HAP-1 (cell line): ENCODE measurements around the gene AP2A2.
"Not testable (repeated sequence)": the region's sequence is repeated elsewhere in the genome, so short reads cannot be mapped to it uniquely, and the experiment has no call there.

Experiments used
- DNase-seq, 2 experiments: peaks; one replicate each; pipeline ENCODE4 v3.0.0-alpha.2; 2016 to 2020; ENCODE audit warnings: low spot score in 2 of 2
- H3K27me3 ChIP-seq: fragments of 250-450 bp; sonication (Bioruptor Pico); 2 replicates; pipeline ENCODE4 v1.5.1; 2020; ENCODE audit warnings: low read depth, mild to moderate bottlenecking, moderate library complexity
- H3K36me3 ChIP-seq: fragments of 250-450 bp; sonication (Bioruptor Pico); replicated peaks from 2 replicates; pipeline ENCODE4 v1.5.1; 2020; ENCODE audit warnings: mild to moderate bottlenecking
- H3K4me1 ChIP-seq: fragments of 250-450 bp; sonication (Bioruptor Pico); 2 replicates; pipeline ENCODE4 v1.5.1; 2020; ENCODE audit warnings: mild to moderate bottlenecking
- H3K4me3 ChIP-seq: fragments of 250-450 bp; sonication (Bioruptor Pico); 2 replicates; pipeline ENCODE4 v1.5.1; 2020; ENCODE audit warnings: mild to moderate bottlenecking, moderate library complexity
- H3K9me3 ChIP-seq: fragments of 250-450 bp; sonication (Bioruptor Pico); 2 replicates; pipeline ENCODE4 v1.5.1; 2020; ENCODE audit warnings: mild to moderate bottlenecking, moderate library complexity
- in situ Hi-C: fragments of 300-500 bp; cut with MboI; formaldehyde crosslinking; loops from 3 replicates; pipeline ENCODE4 v1.14.3; 2020; ENCODE audit warnings: low sequenced_read_pairs, inconsistent platforms, mixed read lengths

AP2A2 gene

GRCh38 chr11:1012291-1012690, 86.6 kb downstream of the AP2A2 start:
- DNase-seq = no peak
- Histone ChIP-seq H3K36me3 (peaks cover 34% of the 10 kb centered on the region), H3K27me3 (no peaks in the 10 kb centered on the region), H3K4me1 (no peaks in the 10 kb centered on the region), H3K9me3 (no peaks in the 10 kb centered on the region), H3K4me3 (no peak overlapping the region)
- in situ Hi-C loops = no loop called here

DNA sequence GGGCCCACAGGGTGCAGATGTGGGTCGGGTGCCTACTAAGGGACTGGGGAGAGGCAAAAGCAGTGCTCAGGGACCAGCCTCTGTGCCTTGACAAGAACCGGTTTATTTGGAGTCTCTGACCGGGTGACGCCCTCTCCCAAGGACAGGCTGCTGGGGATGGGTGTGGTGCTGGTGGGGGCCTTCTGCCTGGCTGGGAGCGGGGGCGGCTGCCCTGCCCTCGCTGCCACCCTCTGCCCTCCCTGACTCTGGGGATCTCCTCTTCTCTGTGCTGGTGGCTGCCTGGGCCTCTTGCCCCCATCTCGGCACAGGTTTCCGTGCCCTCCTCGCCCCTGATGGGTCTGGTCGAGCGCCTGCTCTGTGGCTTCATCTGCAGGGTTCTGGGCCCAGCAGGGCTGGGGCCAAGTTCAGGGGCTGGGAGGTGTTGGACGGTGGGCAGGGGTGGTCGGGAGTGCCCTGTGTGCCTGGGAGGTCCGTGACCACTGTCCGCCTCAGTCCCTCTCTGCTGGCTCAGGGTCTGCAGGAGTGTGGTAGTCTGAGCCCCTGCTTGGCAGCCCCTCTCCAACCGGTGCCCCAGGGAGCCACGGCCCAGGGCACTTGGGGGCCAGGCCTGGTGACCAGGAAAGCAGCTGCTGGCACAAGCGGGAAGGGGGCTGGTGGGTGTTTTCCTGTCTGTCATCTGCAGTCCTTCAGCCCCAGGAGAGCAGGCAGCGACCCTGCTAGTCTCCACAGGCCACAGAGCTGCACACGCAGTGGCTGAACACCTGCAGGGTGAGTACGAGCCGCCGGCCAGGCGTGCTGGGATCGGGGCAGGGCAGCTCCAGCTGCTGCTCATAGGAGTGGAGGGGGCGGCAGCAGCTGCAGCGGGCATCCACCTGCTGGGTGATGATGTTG, 87.3 kb downstream of the AP2A2 start:
- no peaks in the 10 kb centered on the region for H3K9me3 ChIP-seq
- no peak overlapping the region for H3K4me3 ChIP-seq
- no peaks in the 10 kb centered on the region for H3K27me3 ChIP-seq
- H3K4me1 ChIP-seq = no peaks in the 10 kb centered on the region
- H3K36me3 ChIP-seq = peaks cover 34% of the 10 kb centered on the region
- DNase-seq = no peak
- in situ Hi-C loops = no loop called here

DNA sequence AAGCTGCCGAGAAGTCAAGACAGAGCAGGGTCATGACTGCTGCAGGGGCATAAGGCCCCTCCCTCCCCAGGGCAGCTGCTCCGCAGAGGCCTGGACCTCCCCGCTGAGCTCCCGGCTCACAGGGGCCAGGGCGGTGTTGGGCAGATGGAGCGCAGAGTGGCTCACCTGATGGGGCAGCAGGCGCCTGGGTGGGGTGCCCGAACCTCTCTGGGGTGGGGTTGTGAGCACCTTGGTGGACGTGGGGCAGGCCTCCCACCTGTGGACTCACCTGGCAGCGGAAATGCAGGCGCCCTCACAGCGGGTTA, 87.9 kb downstream of the AP2A2 start:
- no peak overlapping the region for H3K4me3 ChIP-seq
- H3K9me3 ChIP-seq = no peaks in the 10 kb centered on the region
- no peaks in the 10 kb centered on the region for H3K4me1 ChIP-seq
- no peak for DNase-seq
- H3K27me3 ChIP-seq = no peaks in the 10 kb centered on the region
- in situ Hi-C loops = no loop called here
- H3K36me3 ChIP-seq = peaks cover 30% of the 10 kb centered on the region

DNA sequence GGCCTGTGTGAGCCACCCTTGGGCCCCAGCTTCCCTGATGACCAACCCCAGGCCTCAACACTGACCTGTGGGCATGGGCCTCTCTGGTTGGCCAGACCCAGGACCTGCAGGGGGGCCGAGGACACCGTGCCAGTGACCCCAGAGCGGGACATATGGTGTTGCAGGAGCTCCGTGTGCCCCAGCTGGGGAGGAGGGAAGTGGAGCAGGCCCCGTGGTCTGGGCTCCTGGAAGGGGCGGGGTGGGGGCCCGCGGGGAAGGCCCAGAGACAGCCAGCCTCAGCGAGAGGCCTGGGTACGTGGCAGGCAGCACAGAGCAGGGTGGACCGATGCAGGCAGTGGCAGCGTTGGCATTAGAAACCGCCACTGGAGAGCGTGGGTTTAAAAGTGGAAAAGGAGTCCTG, 88.6 kb downstream of the AP2A2 start:
- Histone ChIP-seq H3K9me3 (no peaks in the 10 kb centered on the region), H3K36me3 (peaks cover 25% of the 10 kb centered on the region), H3K4me3 (no peak overlapping the region), H3K27me3 (no peaks in the 10 kb centered on the region), H3K4me1 (no peaks in the 10 kb centered on the region)
- in situ Hi-C loops = no loop called here
- no peak for DNase-seq

DNA sequence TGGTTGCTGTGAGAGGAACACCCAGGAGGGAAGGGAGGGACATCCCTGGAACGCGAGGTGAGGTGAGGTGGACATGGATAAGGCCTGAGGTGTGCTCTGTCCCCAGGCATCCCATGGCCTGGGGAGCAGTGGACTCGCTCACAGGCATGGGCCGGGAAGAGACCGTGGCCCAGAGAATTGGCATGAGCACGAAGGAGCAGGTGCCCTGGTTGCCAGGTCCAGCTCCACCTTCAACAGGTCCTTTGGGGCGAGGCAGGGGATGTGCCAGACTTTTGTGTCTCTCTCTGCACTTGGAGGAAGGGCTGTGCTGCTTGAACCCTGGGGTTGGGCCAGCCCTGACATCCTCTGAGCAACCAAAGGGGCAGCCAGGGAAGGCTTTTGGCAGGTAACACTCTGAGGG, 89.4 kb downstream of the AP2A2 start:
- H3K9me3 ChIP-seq = no peaks in the 10 kb centered on the region
- H3K36me3 ChIP-seq = peaks cover 19% of the 10 kb centered on the region
- no peaks in the 10 kb centered on the region for H3K4me1 ChIP-seq
- no peak overlapping the region for H3K4me3 ChIP-seq
- in situ Hi-C loops = no loop called here
- H3K27me3 ChIP-seq = no peaks in the 10 kb centered on the region
- DNase-seq = no peak

- no peaks in the 10 kb centered on the region for H3K27me3 ChIP-seq
- H3K4me1 ChIP-seq = no peaks in the 10 kb centered on the region
- in situ Hi-C loops = no loop called here
- no peak for DNase-seq
- no peaks in the 10 kb centered on the region for H3K9me3 ChIP-seq
- peaks cover 10% of the 10 kb centered on the region for H3K36me3 ChIP-seq
- no peak overlapping the region for H3K4me3 ChIP-seq
These were observed 90.3 kb downstream of the AP2A2 start for GRCh38 chr11:1015826-1016545.

DNA sequence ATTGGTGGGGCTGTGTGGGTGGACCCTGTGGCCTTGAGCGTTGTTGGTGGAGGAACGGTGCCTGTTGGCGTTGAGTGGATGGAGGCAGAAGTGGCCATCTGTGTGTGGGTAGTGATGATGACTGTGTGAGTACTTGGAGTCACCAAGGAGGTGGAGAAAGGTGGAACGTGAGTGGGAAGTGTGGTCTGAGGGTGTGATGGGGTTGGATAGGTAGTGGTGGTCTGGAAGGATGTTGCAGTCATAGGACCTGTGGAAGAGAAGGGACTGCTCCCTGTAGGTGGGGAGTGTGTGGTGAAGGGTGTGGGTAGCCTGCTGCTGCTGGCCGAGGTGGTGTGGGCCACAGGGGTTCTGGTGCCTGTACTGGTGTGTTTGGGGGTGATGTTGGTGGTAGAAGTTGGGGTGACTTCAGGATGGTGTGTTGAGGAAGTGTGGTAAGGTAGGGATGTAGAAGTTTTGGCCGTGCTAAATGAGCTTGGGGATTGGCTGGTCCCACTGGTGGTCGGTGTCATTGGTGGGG, 91.0 kb downstream of the AP2A2 start:
- in situ Hi-C loops, H3K4me1 ChIP-seq: not testable (repeated sequence)

DNA sequence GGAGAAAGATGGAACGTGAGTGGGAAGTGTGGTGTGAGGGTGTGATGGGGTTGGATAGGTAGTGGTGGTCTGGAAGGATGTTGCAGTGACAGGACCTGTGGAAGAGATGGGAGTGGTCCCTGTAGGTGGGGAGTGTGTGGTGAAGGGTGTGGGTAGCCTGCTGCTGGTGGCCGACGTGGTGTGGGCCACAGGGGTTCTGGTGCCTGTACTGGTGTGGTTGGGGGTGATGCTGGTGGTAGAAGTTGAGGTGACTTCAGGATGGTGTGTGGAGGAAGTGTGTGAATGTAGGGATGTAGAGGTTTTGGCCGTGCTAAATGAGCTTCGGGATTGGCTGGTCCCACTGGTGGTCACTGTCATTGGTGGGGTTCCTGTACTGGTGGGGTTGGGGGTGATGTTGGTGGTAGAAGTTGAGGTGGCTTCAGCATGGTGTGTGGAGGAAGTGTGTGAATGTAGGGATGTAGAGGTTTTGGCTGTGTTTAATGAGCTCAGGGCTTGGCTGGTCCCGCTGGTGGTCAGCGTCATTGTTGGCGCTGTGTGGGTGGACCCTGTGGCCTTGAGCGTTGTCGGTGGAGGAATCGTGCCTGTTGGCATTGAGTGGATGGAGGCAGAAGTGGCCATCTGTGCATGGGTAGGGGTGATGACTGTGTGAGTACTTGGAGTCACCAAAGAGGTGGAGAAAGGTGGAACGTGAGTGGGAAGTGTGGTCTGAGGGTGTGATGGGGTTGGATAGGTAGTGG, 91.8 kb downstream of the AP2A2 start:
- H3K9me3 ChIP-seq = no peaks in the 10 kb centered on the region
- no peaks in the 10 kb centered on the region for H3K36me3 ChIP-seq
- in situ Hi-C loops = no loop called here
- H3K4me3 ChIP-seq = no peak overlapping the region
- no peak for DNase-seq
- no peaks in the 10 kb centered on the region for H3K27me3 ChIP-seq
- no peaks in the 10 kb centered on the region for H3K4me1 ChIP-seq

More for the DNA sequence above, 91.0 kb downstream of the AP2A2 start:
- not testable (repeated sequence) for H3K36me3 ChIP-seq, H3K27me3 ChIP-seq, DNase-seq, H3K9me3 ChIP-seq, H3K4me3 ChIP-seq

DNA sequence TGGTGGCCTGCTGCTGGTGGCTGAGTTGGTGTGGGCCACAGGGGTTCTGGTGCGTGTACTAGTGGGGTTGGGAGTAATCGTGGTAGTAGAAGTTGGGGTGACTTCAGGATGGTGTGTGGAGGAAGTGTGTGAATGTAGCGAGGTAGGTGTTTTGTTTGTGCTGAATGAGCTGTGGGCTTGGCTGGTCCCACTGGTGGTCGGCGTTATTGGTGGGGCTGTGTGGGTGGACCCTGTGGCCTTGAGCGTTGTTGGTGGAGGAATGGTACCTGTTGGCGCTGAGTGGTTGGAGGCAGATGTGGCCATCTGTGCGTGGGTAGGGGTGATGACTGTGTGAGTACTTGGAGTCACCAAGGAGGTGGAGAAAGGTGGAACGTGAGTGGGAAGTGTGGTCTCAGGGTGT, 92.4 kb downstream of the AP2A2 start:
- no peak overlapping the region for H3K4me3 ChIP-seq
- H3K27me3 ChIP-seq = no peaks in the 10 kb centered on the region
- in situ Hi-C loops = no loop called here
- no peaks in the 10 kb centered on the region for H3K36me3 ChIP-seq
- DNase-seq = no peak
- H3K9me3 ChIP-seq = no peaks in the 10 kb centered on the region
- no peaks in the 10 kb centered on the region for H3K4me1 ChIP-seq

GRCh38 chr11:1019321-1019910, 93.7 kb downstream of the AP2A2 start:
- in situ Hi-C loops = no loop called here
- H3K27me3 ChIP-seq = no peaks in the 10 kb centered on the region
- no peaks in the 10 kb centered on the region for H3K36me3 ChIP-seq
- no peaks in the 10 kb centered on the region for H3K4me1 ChIP-seq
- DNase-seq = no peak
- H3K4me3 ChIP-seq = no peak overlapping the region
- H3K9me3 ChIP-seq = no peaks in the 10 kb centered on the region

GRCh38 chr11:1020211-1020905, 94.7 kb downstream of the AP2A2 start:
- Histone ChIP-seq H3K9me3 (no peaks in the 10 kb centered on the region), H3K27me3 (no peaks in the 10 kb centered on the region), H3K4me1 (no peaks in the 10 kb centered on the region), H3K36me3 (no peaks in the 10 kb centered on the region), H3K4me3 (no peak overlapping the region)
- DNase-seq = no peak
- in situ Hi-C loops = no loop called here

GRCh38 chr11:1022411-1022810, 96.7 kb downstream of the AP2A2 start:
- in situ Hi-C loops = no loop called here
- no peak for DNase-seq
- Histone ChIP-seq H3K4me1 (no peaks in the 10 kb centered on the region), H3K36me3 (no peaks in the 10 kb centered on the region), H3K27me3 (no peaks in the 10 kb centered on the region), H3K9me3 (no peaks in the 10 kb centered on the region), H3K4me3 (no peak overlapping the region)
